H1 (cell line): ENCODE results near the gene FRS2. TPM values are rescaled to one million over a fixed set of nuclear protein-coding genes. Genes with fewer than 3 reads are reported as not detected.

Experiments
- CEBPB ChIP-seq: IDR thresholded peaks from 2 replicates; pipeline ENCODE4 v1.6.1; 2012; ENCODE audit warnings: low read depth, low read length
- EP300 ChIP-seq, 2 experiments: IDR thresholded peaks; 1 replicate in 1 of 2; 2 replicates in 1 of 2; pipeline ENCODE4 v1.6.1; 2011 to 2012; ENCODE audit warnings: low read depth in 2 of 2, low read length in 2 of 2, mild to moderate bottlenecking in 2 of 2, borderline replicate concordance in 1 of 2, inconsistent platforms in 1 of 2, moderate library complexity in 1 of 2
- FOSL1 ChIP-seq: IDR thresholded peaks from 2 replicates; pipeline ENCODE4 v1.6.1; 2011; ENCODE audit warnings: mild to moderate bottlenecking, low read depth, low read length, moderate library complexity; ENCODE audit not compliant: insufficient read depth
- GABPA ChIP-seq: IDR thresholded peaks from 2 replicates; pipeline ENCODE4 v1.6.1; 2011; ENCODE audit warnings: mild to moderate bottlenecking, low read length, moderate library complexity, borderline replicate concordance; ENCODE audit not compliant: insufficient read depth
- KDM5A ChIP-seq: fragments of 200-600 bp; IDR thresholded peaks from 2 replicates; pipeline ENCODE4 v1.7.1; 2012; ENCODE audit warnings: mild to moderate bottlenecking, low read length, inconsistent platforms, mixed read lengths
- PHF8 ChIP-seq: fragments of 200-600 bp; sonication (generic); conservative IDR thresholded peaks from 2 replicates; pipeline ENCODE4 v1.7.1; 2012; ENCODE audit warnings: low read depth, mild to moderate bottlenecking, inconsistent platforms, low read length, moderate library complexity
- POU5F1 ChIP-seq: IDR thresholded peaks from 2 replicates; pipeline ENCODE4 v1.6.1; 2011; ENCODE audit warnings: low read depth, mild to moderate bottlenecking, low read length, moderate library complexity
- RXRA ChIP-seq: IDR thresholded peaks from 2 replicates; pipeline ENCODE4 v1.6.1; 2011; ENCODE audit warnings: low read depth, mild to moderate bottlenecking, low read length, moderate library complexity; ENCODE audit not compliant: insufficient read depth
- SAP30 ChIP-seq: fragments of 300-600 bp; sonication (generic); IDR thresholded peaks from 2 replicates; pipeline ENCODE4 v1.7.1; 2012; ENCODE audit warnings: low read length, moderate library complexity, mild to moderate bottlenecking, inconsistent platforms; ENCODE audit not compliant: insufficient read depth, insufficient replicate concordance
- SRF ChIP-seq: IDR thresholded peaks from 2 replicates; pipeline ENCODE4 v1.6.1; 2011; ENCODE audit warnings: mild to moderate bottlenecking, low read depth, low read length, moderate library complexity
- polyA plus RNA-seq, 7 experiments: library from polyadenylated mRNA; depleted of rRNA in 3 of 7; stranded (reverse) in 5 of 7; unstranded in 2 of 7; fragments of >200 nt in 5 of 7; fragments of 200-250 nt in 2 of 7; gene quantifications; 1 replicate in 5 of 7; 2 replicates in 1 of 7; 4 replicates in 1 of 7; pipeline versions ENCODE4 v1.2.1 to v1.2.3, GENCODE V29; 2011 to 2013; ENCODE audit warnings: missing spikeins in 2 of 7, mixed read lengths in 2 of 7
- total RNA-seq: library from RNA; stranded (reverse); fragmentation: NEBNext Ultra II Directional; extraction: Animal tissue kit (Norgen Biotek cat#: 25700); gene quantifications from 2 replicates; pipeline ENCODE4 v1.2.1, GENCODE V29; 2021
- TF ChIP-seq, protein P1 (sequence below): fragments of 300-600 bp; sonication (generic); IDR thresholded peaks from 2 replicates; pipeline ENCODE4 v1.7.1; 2012; ENCODE audit warnings: low read length, moderate library complexity, mild to moderate bottlenecking, inconsistent platforms; ENCODE audit not compliant: insufficient replicate concordance

The FRS2 gene
- total and polyA plus RNA-seq, 2 of the 8 experiments (the other 6 are each of a cell fraction or from before 2014, with no cell fraction given): 10.3 to 35.8 TPM

DNA sequence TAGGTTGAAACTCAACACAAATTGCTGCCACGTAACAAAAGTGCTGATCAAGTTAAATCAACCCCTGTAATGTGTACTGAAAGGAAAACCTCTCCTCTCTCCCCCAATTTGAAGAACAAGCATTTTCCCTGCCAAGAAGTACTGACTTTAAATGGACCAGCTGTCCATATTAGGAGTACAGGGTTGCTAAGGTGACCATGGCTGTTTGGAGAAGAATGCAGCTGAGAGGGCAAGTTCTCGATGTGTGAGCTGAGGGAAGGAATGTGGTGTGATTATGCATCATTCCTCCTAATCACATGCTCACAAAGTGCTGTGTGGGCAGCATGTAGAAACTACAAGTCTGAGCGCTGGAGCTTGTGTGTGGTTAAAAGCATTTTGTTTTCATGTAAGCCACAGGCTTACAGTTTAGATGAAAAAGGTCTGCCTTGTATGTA, 64.2 kb downstream of the FRS2 start (continued):
- TF ChIP-seq GABPA (no peak), RXRA (no peak), SAP30 (no peak), POU5F1 (no peak), EP300 (IDR thresholded peaks at IDR 0.05; ENCODE audit: borderline replicate concordance in 1 of 2, low read depth in 2 of 2, low read length in 2 of 2) (peak in 1 of 2 experiments; percentile 78; a peak in 1 of 3 replicates), FOSL1 (no peak), CEBPB (no peak), PHF8 (no peak), SRF (peak; percentile 75; the same call in 1 of the 2 replicates), KDM5A (no peak)
- TF ChIP-seq, protein P1, sequence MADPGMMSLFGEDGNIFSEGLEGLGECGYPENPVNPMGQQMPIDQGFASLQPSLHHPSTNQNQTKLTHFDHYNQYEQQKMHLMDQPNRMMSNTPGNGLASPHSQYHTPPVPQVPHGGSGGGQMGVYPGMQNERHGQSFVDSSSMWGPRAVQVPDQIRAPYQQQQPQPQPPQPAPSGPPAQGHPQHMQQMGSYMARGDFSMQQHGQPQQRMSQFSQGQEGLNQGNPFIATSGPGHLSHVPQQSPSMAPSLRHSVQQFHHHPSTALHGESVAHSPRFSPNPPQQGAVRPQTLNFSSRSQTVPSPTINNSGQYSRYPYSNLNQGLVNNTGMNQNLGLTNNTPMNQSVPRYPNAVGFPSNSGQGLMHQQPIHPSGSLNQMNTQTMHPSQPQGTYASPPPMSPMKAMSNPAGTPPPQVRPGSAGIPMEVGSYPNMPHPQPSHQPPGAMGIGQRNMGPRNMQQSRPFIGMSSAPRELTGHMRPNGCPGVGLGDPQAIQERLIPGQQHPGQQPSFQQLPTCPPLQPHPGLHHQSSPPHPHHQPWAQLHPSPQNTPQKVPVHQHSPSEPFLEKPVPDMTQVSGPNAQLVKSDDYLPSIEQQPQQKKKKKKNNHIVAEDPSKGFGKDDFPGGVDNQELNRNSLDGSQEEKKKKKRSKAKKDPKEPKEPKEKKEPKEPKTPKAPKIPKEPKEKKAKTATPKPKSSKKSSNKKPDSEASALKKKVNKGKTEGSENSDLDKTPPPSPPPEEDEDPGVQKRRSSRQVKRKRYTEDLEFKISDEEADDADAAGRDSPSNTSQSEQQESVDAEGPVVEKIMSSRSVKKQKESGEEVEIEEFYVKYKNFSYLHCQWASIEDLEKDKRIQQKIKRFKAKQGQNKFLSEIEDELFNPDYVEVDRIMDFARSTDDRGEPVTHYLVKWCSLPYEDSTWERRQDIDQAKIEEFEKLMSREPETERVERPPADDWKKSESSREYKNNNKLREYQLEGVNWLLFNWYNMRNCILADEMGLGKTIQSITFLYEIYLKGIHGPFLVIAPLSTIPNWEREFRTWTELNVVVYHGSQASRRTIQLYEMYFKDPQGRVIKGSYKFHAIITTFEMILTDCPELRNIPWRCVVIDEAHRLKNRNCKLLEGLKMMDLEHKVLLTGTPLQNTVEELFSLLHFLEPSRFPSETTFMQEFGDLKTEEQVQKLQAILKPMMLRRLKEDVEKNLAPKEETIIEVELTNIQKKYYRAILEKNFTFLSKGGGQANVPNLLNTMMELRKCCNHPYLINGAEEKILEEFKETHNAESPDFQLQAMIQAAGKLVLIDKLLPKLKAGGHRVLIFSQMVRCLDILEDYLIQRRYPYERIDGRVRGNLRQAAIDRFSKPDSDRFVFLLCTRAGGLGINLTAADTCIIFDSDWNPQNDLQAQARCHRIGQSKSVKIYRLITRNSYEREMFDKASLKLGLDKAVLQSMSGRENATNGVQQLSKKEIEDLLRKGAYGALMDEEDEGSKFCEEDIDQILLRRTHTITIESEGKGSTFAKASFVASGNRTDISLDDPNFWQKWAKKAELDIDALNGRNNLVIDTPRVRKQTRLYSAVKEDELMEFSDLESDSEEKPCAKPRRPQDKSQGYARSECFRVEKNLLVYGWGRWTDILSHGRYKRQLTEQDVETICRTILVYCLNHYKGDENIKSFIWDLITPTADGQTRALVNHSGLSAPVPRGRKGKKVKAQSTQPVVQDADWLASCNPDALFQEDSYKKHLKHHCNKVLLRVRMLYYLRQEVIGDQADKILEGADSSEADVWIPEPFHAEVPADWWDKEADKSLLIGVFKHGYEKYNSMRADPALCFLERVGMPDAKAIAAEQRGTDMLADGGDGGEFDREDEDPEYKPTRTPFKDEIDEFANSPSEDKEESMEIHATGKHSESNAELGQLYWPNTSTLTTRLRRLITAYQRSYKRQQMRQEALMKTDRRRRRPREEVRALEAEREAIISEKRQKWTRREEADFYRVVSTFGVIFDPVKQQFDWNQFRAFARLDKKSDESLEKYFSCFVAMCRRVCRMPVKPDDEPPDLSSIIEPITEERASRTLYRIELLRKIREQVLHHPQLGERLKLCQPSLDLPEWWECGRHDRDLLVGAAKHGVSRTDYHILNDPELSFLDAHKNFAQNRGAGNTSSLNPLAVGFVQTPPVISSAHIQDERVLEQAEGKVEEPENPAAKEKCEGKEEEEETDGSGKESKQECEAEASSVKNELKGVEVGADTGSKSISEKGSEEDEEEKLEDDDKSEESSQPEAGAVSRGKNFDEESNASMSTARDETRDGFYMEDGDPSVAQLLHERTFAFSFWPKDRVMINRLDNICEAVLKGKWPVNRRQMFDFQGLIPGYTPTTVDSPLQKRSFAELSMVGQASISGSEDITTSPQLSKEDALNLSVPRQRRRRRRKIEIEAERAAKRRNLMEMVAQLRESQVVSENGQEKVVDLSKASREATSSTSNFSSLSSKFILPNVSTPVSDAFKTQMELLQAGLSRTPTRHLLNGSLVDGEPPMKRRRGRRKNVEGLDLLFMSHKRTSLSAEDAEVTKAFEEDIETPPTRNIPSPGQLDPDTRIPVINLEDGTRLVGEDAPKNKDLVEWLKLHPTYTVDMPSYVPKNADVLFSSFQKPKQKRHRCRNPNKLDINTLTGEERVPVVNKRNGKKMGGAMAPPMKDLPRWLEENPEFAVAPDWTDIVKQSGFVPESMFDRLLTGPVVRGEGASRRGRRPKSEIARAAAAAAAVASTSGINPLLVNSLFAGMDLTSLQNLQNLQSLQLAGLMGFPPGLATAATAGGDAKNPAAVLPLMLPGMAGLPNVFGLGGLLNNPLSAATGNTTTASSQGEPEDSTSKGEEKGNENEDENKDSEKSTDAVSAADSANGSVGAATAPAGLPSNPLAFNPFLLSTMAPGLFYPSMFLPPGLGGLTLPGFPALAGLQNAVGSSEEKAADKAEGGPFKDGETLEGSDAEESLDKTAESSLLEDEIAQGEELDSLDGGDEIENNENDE: no peak
